Sigmoid colon (tissue), 3 donors: Measurements from ENCODE around the gene NAT16.
"Not testable (repeated sequence)": the region's sequence is repeated elsewhere in the genome, so short reads cannot be mapped to it uniquely, and the experiment has no call there.

Source experiments
- CTCF ChIP-seq, 4 experiments: fragments of 450-650 bp in 3 of 4; fragments of 200-600 bp in 1 of 4; IDR thresholded peaks; one replicate each; pipeline ENCODE4 v1.5.1; 2016 to 2019; ENCODE audit warnings: antibody characterized with exemption in 4 of 4, mild to moderate bottlenecking in 3 of 4, moderate library complexity in 2 of 4
- POLR2A ChIP-seq, 2 donors: fragments of 450-650 bp; IDR thresholded peaks; one replicate each; pipeline ENCODE4 v1.6.1; 2016; ENCODE audit warnings: antibody characterized with exemption in 2 of 2, mild to moderate bottlenecking in 2 of 2, moderate library complexity in 2 of 2

- not testable (repeated sequence) for TF ChIP-seq CTCF, POLR2A (IDR thresholded peaks at IDR 0.05)
Observed at GRCh38 chr7:101199522-101199921, 19.4 kb upstream of the NAT16 start.
